Ascending aorta (tissue), 2 donors: ENCODE measurements around the gene IRF2BP2. TPM values are rescaled to one million over a fixed set of nuclear protein-coding genes. Genes with fewer than 3 reads are reported as not detected.

ENCODE experiments used
- DNase-seq, 2 donors: peaks; one replicate each; pipeline ENCODE4 v3.0.0-alpha.2; 2019; ENCODE audit warnings: low spot score in 2 of 2
- H3K27ac ChIP-seq, 2 donors: fragments of 200-600 bp; sonication (generic); one replicate each; pipeline ENCODE4 v1.5.1; 2016 to 2017; ENCODE audit warnings: mild to moderate bottlenecking in 1 of 2
- H3K27me3 ChIP-seq: fragments of 200-600 bp; sonication (generic); one replicate; pipeline ENCODE4 v1.5.1; 2017
- H3K36me3 ChIP-seq, 2 donors: fragments of 200-600 bp; sonication (generic); one replicate each; pipeline ENCODE4 v1.5.1; 2016
- H3K4me1 ChIP-seq, 2 donors: fragments of 200-600 bp; sonication (generic); one replicate each; pipeline ENCODE4 v1.5.1; 2016 to 2017; ENCODE audit warnings: mild to moderate bottlenecking in 1 of 2
- H3K4me3 ChIP-seq, 2 donors: fragments of 200-600 bp; sonication (generic); one replicate each; pipeline ENCODE4 v1.5.1; 2016 to 2017; ENCODE audit warnings: mild to moderate bottlenecking in 1 of 2
- H3K9me3 ChIP-seq, 2 donors: fragments of 200-600 bp; sonication (generic); one replicate each; pipeline ENCODE4 v1.5.1; 2016
- intact Hi-C: fragments of 100-400 bp; cut with DNase I; formaldehyde crosslinking; loops from one replicate; pipeline ENCODE4 v1.15.1; 2023
- total RNA-seq: library from RNA; depleted of rRNA; stranded (reverse); fragments of >200 nt; gene quantifications from one replicate; pipeline ENCODE4 v1.1.0, GENCODE V29; 2016
- TF ChIP-seq, protein P1 (sequence below), 3 experiments: fragments of 200-600 bp in 2 of 3; fragments of 450-650 bp in 1 of 3; sonication (generic) in 2 of 3; IDR thresholded peaks; one replicate each; pipeline ENCODE4 v1.5.1; 2016 to 2019; ENCODE audit warnings: antibody characterized with exemption in 3 of 3, mild to moderate bottlenecking in 1 of 3, moderate library complexity in 1 of 3

The IRF2BP2 gene
- total RNA-seq, 1 donor from 2014 or later = 80.0 TPM

DNA sequence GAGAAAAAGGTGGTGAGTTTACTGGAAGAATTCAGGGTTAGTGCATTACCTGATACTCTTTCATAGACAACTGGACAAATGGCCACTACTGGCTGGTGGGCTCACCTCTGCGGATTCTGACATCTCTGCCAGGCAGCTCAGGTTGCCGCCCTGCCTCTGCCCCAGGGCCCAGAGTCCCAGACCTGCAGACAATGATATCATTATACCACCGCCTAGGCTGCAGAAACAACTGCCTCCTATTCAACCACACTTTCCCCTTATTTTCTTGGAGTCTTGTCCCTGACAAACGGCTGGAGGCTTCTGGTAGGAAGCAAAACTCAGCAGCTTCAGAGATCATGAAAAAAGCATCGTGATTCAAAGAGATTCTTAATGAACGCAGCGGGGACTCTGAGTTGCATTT, 37.0 kb downstream of the IRF2BP2 start:
- no peaks in the 10 kb centered on the region for H3K9me3 ChIP-seq
- intact Hi-C loops = no loop called here
- TF ChIP-seq, protein P1, sequence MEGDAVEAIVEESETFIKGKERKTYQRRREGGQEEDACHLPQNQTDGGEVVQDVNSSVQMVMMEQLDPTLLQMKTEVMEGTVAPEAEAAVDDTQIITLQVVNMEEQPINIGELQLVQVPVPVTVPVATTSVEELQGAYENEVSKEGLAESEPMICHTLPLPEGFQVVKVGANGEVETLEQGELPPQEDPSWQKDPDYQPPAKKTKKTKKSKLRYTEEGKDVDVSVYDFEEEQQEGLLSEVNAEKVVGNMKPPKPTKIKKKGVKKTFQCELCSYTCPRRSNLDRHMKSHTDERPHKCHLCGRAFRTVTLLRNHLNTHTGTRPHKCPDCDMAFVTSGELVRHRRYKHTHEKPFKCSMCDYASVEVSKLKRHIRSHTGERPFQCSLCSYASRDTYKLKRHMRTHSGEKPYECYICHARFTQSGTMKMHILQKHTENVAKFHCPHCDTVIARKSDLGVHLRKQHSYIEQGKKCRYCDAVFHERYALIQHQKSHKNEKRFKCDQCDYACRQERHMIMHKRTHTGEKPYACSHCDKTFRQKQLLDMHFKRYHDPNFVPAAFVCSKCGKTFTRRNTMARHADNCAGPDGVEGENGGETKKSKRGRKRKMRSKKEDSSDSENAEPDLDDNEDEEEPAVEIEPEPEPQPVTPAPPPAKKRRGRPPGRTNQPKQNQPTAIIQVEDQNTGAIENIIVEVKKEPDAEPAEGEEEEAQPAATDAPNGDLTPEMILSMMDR (IDR thresholded peaks at IDR 0.05) = no peak
- no peak overlapping the region for H3K27ac ChIP-seq
- no peak overlapping the region for H3K4me3 ChIP-seq
- no peaks in the 10 kb centered on the region for H3K36me3 ChIP-seq
- peak in 1 of 2 donors; percentile 13 for DNase-seq
- no peaks in the 10 kb centered on the region for H3K27me3 ChIP-seq
- H3K4me1 ChIP-seq = no peaks in the 10 kb centered on the region

DNA sequence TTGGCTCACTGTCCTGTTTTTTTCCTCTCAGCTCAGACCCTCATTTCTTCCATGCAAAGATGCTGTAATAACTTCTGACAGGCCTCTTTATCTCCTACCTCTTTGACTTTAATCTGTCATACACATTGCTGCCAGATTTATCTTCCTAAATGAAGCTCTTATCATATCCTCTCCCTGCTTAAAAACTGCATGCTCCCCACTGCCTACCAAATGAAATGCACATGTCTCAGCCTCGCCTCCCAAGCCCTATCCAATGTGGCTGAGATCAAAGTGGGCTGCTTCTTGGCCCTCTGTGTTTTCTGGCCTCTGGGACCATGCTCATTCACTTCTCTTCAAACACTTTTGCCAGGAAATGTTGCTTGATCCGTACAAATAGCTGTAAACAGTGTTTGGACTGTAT, 38.3 kb downstream of the IRF2BP2 start:
- TF ChIP-seq, protein P1 (IDR thresholded peaks at IDR 0.05) = no peak
- DNase-seq = peak in 1 of 2 donors; percentile 28
- no peak overlapping the region for H3K27ac ChIP-seq
- H3K9me3 ChIP-seq = no peaks in the 10 kb centered on the region
- H3K4me1 ChIP-seq = no peaks in the 10 kb centered on the region
- H3K27me3 ChIP-seq = no peaks in the 10 kb centered on the region
- no peaks in the 10 kb centered on the region for H3K36me3 ChIP-seq
- intact Hi-C loops = no loop called here
- no peak overlapping the region for H3K4me3 ChIP-seq

DNA sequence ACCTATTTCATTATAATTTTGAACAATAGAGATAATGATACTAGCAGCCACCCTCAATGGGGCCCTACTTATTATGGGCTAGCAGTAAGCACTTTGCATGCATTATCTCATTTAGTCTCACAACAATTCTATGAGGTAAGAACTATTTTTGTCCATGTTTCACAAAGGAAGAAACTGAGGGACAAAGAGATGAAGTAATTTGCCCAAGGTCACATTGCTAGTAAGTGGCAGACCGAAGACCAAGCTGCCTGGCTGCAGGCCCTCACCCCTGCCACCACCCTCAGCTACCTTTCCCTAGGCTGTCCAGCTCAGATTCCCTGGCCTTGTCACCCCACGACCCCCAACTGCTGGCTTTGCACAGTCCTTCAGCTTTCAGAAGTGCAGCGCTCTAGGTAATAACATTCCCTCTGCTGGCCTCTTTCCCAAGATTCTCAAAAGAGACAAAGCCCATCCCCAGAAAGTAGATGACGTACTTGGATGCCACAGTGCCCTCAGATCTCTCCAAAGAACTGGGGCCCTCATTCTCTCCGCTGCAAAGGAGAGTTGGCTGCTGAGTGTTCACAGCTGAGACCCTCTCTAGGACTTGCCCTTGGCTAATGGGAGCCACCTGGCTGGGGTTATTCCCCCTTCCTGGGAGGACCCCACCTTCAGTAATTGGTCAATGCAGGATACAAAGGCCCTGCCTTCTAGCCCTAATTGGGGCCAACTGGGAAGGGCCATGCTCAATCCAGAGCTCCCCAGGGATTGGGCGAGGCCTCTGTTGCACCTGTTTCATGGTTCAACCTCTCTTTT, 39.5 kb downstream of the IRF2BP2 start:
- no peaks in the 10 kb centered on the region for H3K4me1 ChIP-seq
- intact Hi-C loops = no loop called here
- no peak overlapping the region for H3K27ac ChIP-seq
- no peaks in the 10 kb centered on the region for H3K9me3 ChIP-seq
- H3K27me3 ChIP-seq = no peaks in the 10 kb centered on the region
- TF ChIP-seq, protein P1 (IDR thresholded peaks at IDR 0.05) = no peak
- DNase-seq = peak in 1 of 2 donors; percentile 30
- H3K4me3 ChIP-seq = no peak overlapping the region
- H3K36me3 ChIP-seq = no peaks in the 10 kb centered on the region

DNA sequence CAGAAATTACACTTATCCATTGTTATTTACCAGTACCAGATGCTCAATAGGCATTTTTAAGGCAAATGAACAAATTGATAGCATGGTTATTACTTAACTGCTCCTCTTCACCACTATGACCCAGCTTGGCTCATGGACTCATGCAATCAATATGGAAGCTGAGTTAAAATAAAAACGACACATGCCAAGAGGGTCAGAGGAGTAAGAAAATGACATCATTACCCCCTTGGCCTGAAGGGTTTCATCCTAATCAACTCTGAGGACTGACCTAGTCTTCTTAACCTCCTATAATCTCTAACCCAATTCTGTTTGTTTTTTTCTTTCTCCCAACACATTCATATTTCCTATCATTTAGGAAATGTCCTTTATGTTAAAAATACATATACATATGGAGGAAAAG, 41.6 kb downstream of the IRF2BP2 start:
- Histone ChIP-seq H3K27me3 (no peaks in the 10 kb centered on the region), H3K4me1 (no peaks in the 10 kb centered on the region), H3K9me3 (no peaks in the 10 kb centered on the region), H3K4me3 (no peak overlapping the region), H3K36me3 (no peaks in the 10 kb centered on the region), H3K27ac (no peak overlapping the region)
- TF ChIP-seq, protein P1 (IDR thresholded peaks at IDR 0.05) = no peak
- DNase-seq = no peak
- intact Hi-C loops = no loop called here

DNA sequence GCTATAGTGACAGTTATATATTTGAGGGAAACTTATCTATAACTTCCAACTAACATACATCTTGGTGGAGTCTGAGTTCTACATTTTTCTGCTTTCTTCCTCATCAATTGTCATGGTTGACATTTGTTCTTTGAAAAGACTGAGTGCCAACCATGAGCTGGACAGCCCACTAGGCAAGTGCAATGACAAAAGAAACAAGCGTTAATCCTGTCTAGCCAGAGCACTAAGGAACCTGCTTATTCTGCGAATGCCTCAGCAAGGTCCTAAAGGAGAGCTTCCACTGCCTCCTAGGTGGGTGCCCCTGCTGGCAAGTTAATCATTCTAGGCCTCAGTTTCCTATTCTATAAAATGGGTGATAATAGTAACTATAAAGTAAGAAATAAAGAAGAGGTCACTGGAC, 44.8 kb downstream of the IRF2BP2 start:
- intact Hi-C loops = no loop called here
- H3K27me3 ChIP-seq = no peaks in the 10 kb centered on the region
- H3K9me3 ChIP-seq = no peaks in the 10 kb centered on the region
- H3K4me1 ChIP-seq = no peaks in the 10 kb centered on the region
- TF ChIP-seq, protein P1 (IDR thresholded peaks at IDR 0.05) = no peak
- no peaks in the 10 kb centered on the region for H3K36me3 ChIP-seq
- DNase-seq = no peak
- no peak overlapping the region for H3K27ac ChIP-seq
- no peak overlapping the region for H3K4me3 ChIP-seq
